C4-2B (cell line): Measurements from ENCODE around the gene SOHLH1.

Experiments
- CTCF ChIP-seq: fragments of 450-650 bp; conservative IDR thresholded peaks from 2 replicates; pipeline ENCODE4 v1.5.1; 2017; ENCODE audit warnings: mild to moderate bottlenecking
- ZFX ChIP-seq: fragments of 450-650 bp; IDR thresholded peaks from 2 replicates; pipeline ENCODE4 v1.6.1; 2017

- TF ChIP-seq CTCF (no peak), ZFX (no peak)
Measured at GRCh38 chr9:135693265-135693664, 6.0 kb downstream of the SOHLH1 start.
